Esophagus squamous epithelium (tissue), 4 donors: ENCODE results near the gene CENPO.

Experiments used
- CTCF ChIP-seq, 6 experiments: fragments of 450-650 bp in 4 of 6; fragments of 200-600 bp in 2 of 6; sonication (generic) in 2 of 6; IDR thresholded peaks; one replicate each; pipeline ENCODE4 v1.5.1; 2016 to 2019; ENCODE audit warnings: antibody characterized with exemption in 6 of 6, mild to moderate bottlenecking in 4 of 6, moderate library complexity in 4 of 6
- POLR2A ChIP-seq, 4 donors: fragments of 450-650 bp; IDR thresholded peaks; one replicate each; pipeline ENCODE4 v1.6.1; 2017; ENCODE audit warnings: antibody characterized with exemption in 4 of 4, mild to moderate bottlenecking in 4 of 4, moderate library complexity in 3 of 4

DNA sequence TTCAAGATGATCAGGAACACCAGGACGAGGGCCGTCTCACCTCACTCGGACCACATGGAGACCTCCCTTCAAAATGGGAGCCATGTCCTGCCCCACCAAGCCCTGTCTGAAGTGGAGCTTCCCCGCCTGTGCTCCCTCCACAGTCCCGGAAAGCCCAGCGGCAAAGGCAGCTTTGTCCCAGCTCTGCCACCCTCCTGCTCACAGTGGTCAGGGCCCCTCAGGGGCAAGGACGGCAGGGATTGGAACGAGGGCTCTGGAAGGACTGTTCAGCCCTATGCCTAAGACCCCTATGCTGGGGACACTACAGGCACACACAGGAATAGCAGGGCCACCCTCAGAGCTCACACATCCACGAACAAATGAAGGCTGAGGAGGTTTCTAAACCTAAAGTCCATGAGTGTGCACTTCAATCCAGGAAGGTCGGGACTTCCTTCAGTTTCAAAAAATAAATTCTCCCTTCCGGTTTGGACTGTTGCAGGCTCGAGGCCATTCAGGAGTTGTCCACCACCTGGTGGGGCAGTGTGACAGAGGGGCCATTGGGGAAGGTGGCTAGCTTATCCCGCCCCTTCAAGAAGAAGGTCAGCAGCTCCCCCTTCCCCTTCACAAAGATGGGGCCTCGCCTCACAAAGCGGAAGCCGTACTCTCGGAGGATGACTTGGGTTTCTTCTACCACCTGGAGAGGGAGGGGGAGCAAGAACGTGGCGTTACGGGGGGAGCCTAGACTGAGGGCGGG, 26.4 kb downstream of the CENPO start:
- TF ChIP-seq CTCF (IDR thresholded peaks at IDR 0.05) = no peak
- no peak for TF ChIP-seq POLR2A (IDR thresholded peaks at IDR 0.05)
